NCI-H2107 treated with DMSO at 0.1 percent for 48 hours (cell line): Measurements from ENCODE around the gene GMDS.
A peak's percentile ranks its signal among the peaks of the same experiment; 100 is the strongest.

Source experiments
- DNase-seq: peaks from one replicate; lab custom pipeline; 2025; ENCODE audit not compliant: unreplicated experiment; lab: John Stamatoyannopoulos, UW

Gene GMDS

DNA sequence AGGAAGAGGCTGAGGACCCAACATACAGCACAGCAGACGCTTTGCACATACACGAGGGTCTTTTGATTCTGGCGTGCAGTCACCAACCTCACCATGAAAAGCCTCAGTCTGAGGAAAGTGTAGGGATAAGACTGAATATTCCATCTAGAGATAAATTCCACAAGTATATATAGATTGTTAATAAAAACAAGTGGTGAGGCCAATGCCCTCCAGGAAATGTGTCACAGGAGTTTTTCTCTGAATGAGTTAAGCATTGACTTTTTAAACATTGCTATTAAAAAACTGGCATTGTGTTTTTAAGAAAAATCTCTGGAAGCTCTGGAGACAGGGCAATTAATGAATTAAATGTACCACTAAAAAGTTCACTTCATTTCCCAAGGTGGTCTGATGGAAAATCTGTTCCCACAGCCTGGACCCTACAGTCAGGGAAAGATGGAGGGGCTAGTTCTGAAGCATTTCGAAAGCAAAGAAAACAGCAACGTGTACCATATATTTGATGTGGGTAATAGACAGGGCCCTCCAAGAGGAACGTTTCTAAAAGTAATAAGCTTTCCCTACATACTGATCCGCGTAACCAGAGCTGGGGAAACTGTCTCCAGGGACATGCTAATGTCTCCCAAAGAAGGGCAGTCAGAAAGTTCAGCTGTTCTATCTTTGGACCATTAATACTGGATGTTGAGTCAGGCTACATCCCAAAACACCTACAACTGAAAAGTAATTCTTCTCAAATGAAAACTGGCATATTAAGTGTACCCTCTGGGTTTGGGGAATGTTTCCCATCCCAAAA lies 334.6 kb downstream of the GMDS start:
- DNase-seq: no peak

DNA sequence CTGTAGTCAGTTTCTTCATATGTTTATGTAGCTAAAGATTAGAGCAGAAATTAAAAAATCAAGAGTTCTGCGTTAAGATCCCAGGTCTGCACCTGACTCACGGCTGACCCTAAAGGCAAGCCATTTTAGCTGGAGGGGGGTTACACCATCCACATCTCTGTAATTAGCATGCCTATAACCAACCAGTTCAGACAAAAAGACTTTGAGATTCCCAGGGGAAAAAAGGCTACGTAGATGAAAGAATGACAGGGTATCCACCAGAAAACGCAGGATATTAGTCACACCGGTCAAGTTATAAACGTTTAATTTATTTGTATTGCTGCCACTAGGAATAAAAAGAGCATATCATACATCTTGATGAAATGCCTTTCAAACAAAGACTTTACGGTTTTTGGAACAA lies 336.6 kb downstream of the GMDS start:
- no peak for DNase-seq

DNA sequence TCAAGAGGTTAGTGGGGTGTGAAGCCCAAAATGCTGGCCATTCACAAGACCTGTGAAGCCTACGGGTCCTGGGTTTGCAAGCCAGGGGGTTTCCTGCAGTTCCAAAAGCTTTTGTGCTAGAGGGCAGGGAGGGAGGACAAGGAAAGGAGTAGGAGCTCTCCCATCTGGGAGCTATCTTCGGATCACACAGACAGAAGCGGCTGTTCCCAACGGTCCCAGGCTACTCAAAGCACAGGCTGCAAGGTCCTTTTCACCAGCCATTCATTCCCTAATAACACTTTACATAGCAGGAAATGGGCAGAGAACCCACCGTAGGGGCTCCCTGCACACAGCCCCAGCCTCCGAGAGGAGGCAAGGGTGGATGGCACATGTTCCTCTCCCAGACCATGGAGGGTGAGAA lies 338.8 kb downstream of the GMDS start:
- DNase-seq: no peak

DNA sequence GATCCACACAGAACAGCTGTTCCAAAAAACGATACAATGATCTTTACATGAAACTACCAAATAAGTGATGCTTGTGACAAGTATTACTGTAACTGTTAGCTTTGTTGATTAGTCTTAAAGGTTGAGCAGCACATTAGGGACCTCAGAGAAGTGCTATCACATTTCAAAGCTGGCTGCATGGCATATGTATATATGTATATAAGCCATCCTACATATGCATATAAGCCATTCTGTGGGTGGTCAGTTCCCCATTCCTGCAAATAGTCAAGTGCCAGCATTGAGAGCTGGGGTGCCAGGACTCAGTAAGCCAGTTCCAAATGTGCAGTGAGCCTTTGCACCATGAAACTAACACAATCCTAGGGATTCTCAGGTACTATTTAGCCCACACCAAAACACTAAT lies 339.4 kb downstream of the GMDS start:
- DNase-seq: no peak

DNA sequence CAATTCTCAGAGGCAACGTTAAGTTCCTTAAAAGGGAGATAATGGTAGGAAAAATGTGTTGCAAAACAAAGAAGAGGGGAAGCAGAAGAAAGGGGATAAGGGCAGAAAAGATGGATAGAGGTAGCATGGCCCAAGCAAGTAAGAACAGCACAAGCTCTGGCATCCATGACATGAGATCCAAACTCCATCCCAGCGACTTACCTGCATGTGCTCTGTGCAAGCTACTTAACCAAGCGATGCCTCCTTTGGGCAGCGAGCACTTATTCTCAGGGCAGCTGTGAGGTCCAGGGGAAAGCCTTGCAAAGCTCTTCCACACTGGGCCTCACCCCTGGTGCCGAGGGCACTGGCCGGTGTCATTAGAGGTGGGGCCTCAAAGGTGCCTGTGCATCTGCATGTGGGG lies 340.5 kb downstream of the GMDS start:
- no peak for DNase-seq

DNA sequence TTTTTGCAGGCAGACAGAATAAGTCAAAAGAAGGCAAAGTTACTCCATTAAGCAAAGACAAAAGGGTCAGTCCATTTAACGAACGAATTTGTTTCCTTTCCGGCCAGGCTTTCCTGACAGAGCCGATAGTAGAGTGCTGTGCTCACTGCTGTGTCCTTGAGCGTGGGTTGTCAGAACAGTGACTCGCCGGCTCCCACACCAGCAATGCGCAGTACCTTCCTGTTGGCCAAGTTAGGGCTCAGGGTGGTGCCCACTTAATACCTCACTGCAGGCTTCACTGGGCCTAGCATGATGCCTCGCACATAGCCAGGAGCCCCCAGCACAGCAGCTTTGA lies 341.0 kb downstream of the GMDS start:
- DNase-seq: no peak

DNA sequence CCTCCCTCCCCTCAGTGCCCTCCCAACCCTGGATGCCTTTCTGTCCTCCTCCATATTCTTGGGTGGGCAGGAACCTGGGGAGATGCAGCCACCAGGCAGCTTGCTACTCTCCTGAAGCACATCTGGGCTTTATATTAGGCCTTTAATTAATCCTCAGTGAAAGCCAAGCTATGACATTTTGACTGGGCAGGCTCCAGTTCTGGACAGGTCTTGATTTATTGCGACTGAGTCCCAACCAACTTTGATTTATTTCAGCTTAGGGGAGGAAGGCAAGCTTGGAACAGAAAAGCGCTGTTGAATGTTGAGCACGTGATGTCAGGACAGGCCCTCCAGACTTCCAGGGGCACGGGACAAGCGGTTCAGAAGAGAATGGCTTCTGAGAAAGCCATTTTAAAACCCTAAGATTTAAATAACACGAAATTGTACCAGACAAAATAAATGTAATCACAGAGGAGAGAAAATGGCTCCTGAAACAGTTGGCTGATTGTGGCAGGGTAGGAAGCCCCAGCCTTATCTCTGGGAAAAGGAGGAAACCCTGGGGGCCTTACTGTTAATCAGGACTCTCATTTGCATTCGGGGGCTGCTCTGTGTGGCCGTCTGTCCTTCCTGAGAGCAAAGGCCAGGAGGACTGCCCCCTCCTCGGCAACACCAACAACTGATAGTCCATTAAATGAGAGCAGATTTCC lies 341.5 kb downstream of the GMDS start:
- no peak for DNase-seq

DNA sequence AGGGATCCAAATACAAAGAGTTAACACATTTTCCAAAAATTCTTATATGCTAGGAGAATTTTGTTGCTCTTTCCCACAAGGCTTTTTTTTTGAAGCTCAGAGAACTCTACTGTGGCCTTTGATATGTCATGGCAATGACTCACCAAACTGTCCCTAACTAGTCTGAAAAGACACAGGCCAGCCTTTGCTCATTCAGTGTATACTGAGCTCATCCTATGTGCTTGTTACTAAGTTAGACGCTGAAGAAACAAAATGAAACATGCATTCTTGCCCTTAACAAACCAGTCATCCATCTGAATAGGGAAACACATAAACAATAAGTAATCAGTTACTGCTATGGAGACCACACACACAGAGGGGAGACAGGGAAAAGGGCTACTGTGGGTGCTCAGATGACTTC lies 343.8 kb downstream of the GMDS start:
- no peak for DNase-seq

DNA sequence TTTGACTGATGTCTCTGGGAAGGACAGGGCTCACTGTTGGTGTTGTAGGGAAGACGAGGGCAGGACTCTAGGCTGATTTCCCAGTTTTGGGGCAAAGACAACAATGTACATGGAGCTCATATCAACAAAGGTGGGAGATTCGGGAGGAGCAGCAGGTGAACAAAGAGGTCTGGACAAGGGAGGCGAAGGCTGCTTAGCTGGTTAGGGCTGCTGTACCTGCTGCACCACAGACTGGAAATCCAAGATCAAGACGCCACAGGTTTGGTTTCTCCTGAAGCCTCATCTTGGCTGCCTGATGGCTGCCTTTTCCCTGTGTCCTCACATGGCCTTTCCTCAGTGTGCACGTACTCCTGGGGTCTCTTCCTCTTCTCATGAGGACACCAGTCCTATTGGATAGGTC lies 348.5 kb downstream of the GMDS start:
- DNase-seq: no peak

DNA sequence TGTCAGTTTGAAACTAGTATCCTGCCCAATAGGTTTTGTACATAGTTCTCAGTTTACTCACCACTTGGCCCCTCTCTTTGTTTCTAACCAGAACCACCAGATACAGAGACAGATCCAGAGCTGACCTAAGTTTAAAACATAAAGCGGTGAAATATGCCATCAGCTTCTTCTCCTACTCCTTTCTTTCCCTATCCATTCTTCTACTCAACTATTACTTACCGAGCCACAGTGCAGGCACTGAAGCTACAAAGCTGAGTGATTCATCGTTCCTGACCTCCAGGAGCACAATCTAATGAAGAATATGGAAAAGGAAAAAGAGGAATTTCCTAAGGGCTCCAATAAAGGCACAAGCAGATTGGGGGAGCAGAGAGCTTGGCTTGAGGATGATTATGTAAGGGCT lies 349.7 kb downstream of the GMDS start:
- no peak for DNase-seq

DNA sequence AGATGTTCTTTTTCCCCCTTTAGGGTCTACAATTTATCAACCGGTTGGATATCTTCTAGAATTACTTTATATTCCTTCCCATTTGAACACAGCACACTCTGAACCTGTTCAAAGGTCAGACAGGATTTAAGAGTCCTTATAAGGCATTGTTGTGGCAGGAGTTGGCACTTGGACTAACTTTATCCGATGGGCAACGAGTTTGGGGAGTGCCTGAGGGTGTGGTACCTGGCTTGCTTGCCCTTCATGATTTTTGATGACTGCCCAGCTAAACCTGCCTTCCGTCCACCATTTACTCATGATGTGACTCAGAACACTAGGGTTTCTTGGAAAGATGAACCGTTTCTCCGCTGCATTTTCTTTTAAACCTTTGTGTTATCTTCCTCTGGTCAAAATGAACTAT lies 350.5 kb downstream of the GMDS start:
- no peak for DNase-seq

DNA sequence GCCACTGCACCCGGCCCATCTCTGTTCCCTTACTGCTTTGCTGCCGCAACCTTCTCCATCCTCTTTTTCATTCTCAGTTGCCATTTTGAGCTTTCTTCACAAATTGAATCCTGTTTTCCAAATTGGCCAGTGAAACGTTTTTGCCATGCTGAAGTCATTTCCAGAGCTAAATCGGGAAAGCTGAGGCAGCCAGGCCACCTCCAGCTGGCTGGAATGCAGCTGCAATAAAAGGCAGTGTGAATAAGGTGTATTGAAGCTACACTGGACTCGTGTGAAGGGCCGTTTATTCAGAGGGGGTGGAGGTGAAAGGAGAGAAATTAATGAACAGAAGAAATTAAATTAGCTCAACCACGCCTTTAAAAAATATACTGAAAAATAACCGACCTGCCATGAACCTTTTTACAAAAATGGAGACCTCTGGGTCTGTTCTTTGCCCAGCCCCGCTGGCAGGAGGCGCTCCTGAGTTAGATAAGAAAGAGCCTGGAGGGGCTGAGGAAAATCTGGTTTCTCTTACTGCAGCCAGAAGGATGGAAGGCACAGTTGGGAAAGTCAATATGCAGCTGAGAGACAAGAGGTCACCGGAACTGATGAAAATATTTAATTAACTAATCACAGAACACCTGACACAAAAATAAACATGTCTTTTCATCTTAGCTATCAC lies 351.8 kb downstream of the GMDS start:
- no peak for DNase-seq

DNA sequence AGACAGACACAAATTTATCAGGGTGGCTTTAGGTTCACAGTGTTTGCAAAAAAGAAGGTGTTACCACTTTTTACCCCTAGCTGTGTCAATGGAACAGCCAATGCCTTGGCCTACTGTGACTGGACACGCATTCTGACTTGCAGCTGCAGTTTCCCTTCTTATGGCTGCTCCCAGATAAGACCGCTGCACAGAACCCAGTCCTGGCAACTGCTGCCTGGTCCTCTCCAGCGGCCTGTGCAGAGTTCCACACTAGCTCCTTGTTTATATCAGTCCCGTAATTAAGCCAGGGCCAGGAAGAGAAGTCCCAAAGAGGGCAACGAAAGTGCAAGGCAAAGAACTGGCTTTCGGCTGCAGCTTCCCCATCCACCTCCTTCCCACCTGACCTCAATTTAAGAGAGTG lies 352.7 kb downstream of the GMDS start:
- no peak for DNase-seq

DNA sequence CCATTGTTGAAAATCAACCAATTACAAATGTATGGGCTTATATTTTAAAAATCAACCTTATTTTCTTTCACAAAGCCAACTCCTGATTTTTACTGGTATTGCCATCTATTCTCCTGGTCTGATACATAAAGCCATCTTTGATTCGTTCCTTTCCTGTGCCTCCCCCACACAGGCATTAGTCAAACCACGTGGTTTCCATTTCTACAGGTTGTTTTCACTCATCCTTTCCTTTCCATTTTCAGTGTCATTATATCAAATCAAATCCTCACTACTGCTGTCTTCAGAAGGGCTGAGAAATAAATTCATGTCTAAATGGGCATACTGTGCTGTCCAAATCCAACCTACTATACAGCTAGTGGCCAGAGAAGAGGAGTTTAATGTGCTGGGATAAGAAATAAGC lies 354.4 kb downstream of the GMDS start:
- no peak for DNase-seq

DNA sequence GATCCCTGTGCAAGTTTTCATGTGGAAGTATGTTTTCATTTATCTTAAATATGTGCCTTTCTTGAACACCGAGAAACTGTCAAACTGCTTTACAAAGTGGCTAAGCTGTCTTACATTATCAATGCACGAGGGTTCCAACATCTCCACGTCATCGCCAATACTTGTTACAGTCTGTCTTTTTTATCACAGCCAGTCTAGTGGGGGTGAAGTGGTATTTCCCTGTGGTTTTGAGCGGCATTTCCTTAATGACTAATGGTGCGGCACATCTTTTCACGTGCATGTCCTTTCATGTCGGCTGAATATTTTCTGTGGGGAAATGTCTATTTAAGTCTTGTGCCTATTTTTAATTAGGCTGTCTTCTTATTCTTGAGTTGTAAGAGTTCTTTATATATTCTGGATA lies 355.3 kb downstream of the GMDS start:
- DNase-seq: no peak

DNA sequence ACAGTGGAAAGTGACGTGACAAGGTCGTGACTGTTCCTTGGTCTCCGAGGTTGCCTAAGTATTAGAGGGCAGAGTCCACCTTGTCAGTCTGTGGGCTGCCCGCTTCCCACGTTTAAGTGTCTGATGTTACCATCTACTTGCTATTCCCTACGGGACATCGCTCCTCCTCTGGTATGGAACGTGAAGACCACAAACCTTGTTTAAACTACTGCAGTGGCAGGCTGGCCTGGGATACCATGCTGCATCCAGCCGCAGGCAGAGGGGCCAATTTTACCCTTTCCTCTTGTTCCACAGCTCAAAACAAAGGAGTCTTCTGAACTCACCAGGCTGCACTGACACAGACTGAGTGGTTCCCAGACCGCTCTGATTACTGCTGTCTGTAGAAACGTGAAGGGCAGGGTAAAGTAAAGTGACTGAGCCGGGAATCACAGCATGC lies 359.8 kb downstream of the GMDS start:
- DNase-seq: no peak

DNA sequence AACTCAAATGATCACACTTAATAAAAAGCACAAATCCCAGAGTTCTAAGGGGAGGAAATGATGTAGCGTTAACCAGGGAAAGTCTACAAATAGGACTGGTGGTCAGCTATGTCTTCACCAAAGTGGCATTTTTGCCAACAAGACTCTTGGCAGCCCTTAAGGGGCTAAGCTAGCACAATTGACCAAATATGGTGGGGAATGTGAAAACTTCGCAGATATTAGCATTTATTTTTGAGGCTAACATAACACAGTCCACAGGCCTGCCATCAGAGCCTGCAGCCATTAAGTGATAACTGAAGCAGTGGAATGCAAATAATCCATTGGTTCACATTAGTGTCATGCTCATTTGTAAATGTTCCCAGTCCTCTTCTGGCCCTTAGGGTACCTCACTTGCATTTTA lies 361.1 kb downstream of the GMDS start:
- DNase-seq: no peak

DNA sequence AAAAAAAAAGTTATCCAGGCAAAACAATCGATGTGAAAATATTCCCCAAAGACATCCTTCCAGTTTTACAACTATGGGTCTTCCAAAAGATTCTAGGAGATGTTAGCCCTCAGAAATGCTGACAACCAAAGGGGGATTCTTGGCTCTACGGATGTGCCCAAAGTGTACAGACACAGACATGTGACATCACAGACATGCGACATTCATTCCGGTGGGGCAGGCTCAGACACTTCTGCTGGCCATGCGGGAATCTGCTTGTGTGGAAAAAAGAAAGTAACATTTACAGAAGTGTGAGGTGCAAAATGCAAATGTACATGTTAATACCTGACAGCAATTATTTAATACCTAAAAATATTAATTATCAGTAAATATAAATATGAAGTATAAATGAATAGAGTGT lies 367.1 kb downstream of the GMDS start:
- DNase-seq: no peak

DNA sequence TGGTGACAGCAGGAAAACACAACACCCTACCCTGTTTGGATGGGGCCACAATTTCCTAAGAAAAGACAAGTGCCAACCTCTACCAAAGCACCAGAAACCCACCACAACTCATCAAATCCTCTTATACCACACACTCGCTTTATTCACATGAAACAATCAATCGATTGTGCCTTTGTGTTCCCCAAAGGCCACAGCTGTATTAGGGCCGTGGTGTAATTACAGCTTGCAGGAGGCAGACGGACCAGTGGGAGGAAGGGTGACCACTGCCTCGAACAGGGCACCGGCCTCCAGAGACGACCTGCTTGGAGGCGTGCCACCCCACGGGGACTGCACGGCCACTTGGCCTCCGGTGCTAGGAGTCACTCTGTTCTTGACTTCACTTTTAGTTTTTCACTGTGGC lies 371.6 kb downstream of the GMDS start:
- no peak for DNase-seq

DNA sequence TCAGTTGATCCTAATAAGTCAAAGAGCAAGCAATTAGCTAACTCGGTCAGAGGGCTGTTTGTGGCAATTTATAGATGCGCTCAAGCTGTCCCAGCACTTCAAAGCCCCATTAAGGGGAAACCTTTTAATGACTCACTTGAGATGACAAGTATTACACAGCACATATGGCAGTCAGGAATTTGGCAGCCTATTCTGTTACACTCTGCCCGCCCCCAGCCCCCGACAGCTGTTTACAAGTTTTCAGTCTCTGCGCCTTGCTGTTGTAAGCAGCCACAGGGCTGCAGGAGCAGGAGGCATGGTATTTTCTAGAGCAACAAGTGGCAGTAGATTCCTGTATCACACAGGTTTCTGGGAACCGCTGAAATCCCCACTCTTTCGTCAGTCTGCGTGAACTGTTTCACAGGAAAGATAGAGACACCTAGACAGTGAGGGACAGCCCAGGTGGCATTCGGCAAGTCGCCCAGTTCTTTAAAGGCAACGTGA lies 372.7 kb downstream of the GMDS start:
- peak; percentile 24 for DNase-seq

DNA sequence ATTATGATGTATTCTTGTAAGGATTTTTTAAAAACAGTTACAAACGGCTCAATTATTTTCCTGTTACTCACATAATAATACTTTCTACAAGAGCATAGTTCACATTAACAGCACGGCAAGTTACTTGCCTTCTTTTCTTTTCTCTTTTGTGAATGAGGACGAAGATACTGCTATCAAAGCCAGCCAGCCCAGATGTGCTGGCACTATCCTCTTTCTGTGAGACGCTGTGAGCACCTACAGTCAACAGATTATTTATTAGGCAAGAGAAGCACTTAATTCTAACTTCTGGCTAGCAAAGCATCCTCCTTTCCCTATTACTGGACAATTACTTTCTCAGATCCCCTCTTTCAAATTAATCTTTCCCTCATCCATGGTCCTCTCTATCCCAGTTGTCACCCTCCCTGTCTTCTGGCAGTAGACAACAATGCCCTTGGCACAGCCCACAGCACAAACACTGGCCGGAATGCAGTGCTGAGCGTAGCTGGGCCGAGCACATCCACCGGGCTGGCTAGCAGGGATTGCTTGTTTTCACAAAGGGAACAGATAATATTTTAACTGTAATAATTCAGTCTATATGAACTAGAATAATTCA lies 373.6 kb downstream of the GMDS start:
- DNase-seq: no peak

DNA sequence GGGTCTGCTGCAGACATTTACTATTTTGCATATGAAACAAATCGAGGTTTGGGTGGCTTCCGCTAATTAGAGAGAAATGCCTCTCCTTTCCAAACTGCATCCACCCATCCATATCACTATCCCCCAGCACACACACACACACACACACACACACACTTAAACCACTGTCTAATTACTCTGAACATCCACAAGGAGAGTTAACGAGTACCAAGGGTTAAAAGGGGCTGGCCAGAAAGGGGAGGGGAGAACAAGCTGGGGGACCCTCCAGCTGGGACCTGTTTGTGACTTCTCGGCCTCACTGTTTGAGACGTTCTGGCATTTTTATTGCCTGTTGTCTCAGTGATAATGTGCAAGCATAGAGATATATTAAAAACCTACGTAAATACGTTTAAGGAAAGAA lies 374.5 kb downstream of the GMDS start:
- DNase-seq: no peak
